GM04504 (cell line): ENCODE measurements around the gene NOL12.
"Not testable (repeated sequence)": the region's sequence is repeated elsewhere in the genome, so short reads cannot be mapped to it uniquely, and the experiment has no call there.

Experiments
- DNase-seq: peaks from one replicate; pipeline ENCODE4 v3.0.0-alpha.2; 2012; ENCODE audit warnings: low read depth

The NOL12 gene

GRCh38 chr22:37679670-37680069 lies 6.5 kb upstream of the NOL12 start:
- no peak for DNase-seq

GRCh38 chr22:37680191-37680851 lies 5.8 kb upstream of the NOL12 start:
- no peak for DNase-seq

- DNase-seq, result no peak
These were observed 5.1 kb upstream of the NOL12 start for GRCh38 chr22:37681001-37681424.

- DNase-seq, result peak; percentile 67
These were observed 4.5 kb upstream of the NOL12 start for GRCh38 chr22:37681556-37682049.

- DNase-seq, result no peak
These were observed 1.1 kb upstream of the NOL12 start for GRCh38 chr22:37684803-37685615.

GRCh38 chr22:37690407-37690806 lies 4.3 kb downstream of the NOL12 start:
- no peak for DNase-seq

GRCh38 chr22:37690901-37691504 lies 4.9 kb downstream of the NOL12 start:
- DNase-seq, result no peak

GRCh38 chr22:37692627-37693285 lies 6.6 kb downstream of the NOL12 start:
- no peak for DNase-seq

- DNase-seq, result not testable (repeated sequence)
These were observed 8.0 kb downstream of the NOL12 start for GRCh38 chr22:37694131-37694530.

GRCh38 chr22:37696260-37696656 lies 10.1 kb downstream of the NOL12 start:
- DNase-seq, result not testable (repeated sequence)

- DNase-seq, result peak; percentile 83
These were observed 10.8 kb downstream of the NOL12 start, which contains the start of gene TRIOBP for GRCh38 chr22:37696657-37697537. Gene TRIOBP (plus strand): TSS chr22:37697048. CDS start chr22:37701366, 4,318 bp downstream.

GRCh38 chr22:37697538-37697835 lies 11.3 kb downstream of the NOL12 start:
- no peak for DNase-seq

- no peak for DNase-seq
These were observed 15.1 kb downstream of the NOL12 start for GRCh38 chr22:37701141-37701786.

GRCh38 chr22:37703906-37704305 lies 17.8 kb downstream of the NOL12 start:
- DNase-seq, result no peak

GRCh38 chr22:37704645-37705044 lies 18.5 kb downstream of the NOL12 start:
- DNase-seq, result no peak

- DNase-seq, result no peak
These were observed 19.1 kb downstream of the NOL12 start for GRCh38 chr22:37705205-37705604.

GRCh38 chr22:37708580-37709444 lies 22.7 kb downstream of the NOL12 start:
- no peak for DNase-seq

GRCh38 chr22:37709445-37709765 lies 23.3 kb downstream of the NOL12 start:
- no peak for DNase-seq

GRCh38 chr22:37710675-37711074 lies 24.5 kb downstream of the NOL12 start:
- DNase-seq, result no peak

- no peak for DNase-seq
These were observed 25.3 kb downstream of the NOL12 start for GRCh38 chr22:37711490-37711889.
